IMR-90 (cell line): ENCODE measurements around the gene SNAPC1. TPM values are rescaled to one million over a fixed set of nuclear protein-coding genes. Genes with fewer than 3 reads are reported as not detected.

Experiments used
- ATAC-seq: fragments of 200-7000 bp; cut with Tn5 transposase; 2 replicates; pipeline ENCODE4 v1.9.1; 2020; ENCODE audit warnings: low read depth, mild to moderate bottlenecking, moderate library complexity
- BruUV-seq: library from RNA; stranded (reverse); fragments of 400-500 nt; replicated peaks from 2 replicates; lab custom pipeline; 2021; lab: Mats Ljungman, UMichigan
- CTCF ChIA-PET: fragments of 300-600 bp; formaldehyde crosslinking; extraction: SDS; loops from one replicate; lab custom pipeline; 2021; ENCODE audit warnings: antibody characterized with exemption; lab: Yijun Ruan, JAX
- POLR2A ChIA-PET: fragments of 300-600 bp; sonication (Branson Sonifier 250); formaldehyde crosslinking; loops from one replicate; lab custom pipeline; 2022; ENCODE audit warnings: antibody characterized with exemption; ENCODE audit not compliant: unreplicated experiment; lab: Charles Lee
- DNase-seq: peaks from one replicate; pipeline ENCODE4 v3.0.0; 2013
- H2AFZ ChIP-seq: replicated peaks from 2 replicates; pipeline ENCODE3; 2013; ENCODE audit warnings: low read length, mild to moderate bottlenecking; ENCODE audit not compliant: poor library complexity
- H2AK5ac ChIP-seq: 2 replicates; pipeline ENCODE4 v1.6.1; 2013; ENCODE audit warnings: low read depth, low read length, inconsistent platforms
- H2AK9ac ChIP-seq: replicated peaks from 2 replicates; pipeline ENCODE3; 2013; ENCODE audit warnings: mild to moderate bottlenecking, low read depth, low read length, moderate library complexity; ENCODE audit not compliant: poor library complexity
- H2BK120ac ChIP-seq: 2 replicates; pipeline ENCODE4 v1.6.1; 2013; ENCODE audit warnings: low read depth, low read length, inconsistent platforms
- H2BK15ac ChIP-seq: 3 replicates; pipeline ENCODE4 v1.6.1; 2013; ENCODE audit warnings: low read depth, low read length, inconsistent platforms
- H2BK20ac ChIP-seq: 2 replicates; pipeline ENCODE4 v1.6.1; 2013; ENCODE audit warnings: low read depth, mild to moderate bottlenecking, inconsistent platforms, low read length, moderate library complexity
- H2BK5ac ChIP-seq: 2 replicates; pipeline ENCODE4 v1.6.1; 2013; ENCODE audit warnings: mild to moderate bottlenecking, low read depth, low read length, inconsistent platforms; ENCODE audit not compliant: poor library complexity, severe bottlenecking
- H3K14ac ChIP-seq: replicated peaks from 2 replicates; pipeline ENCODE4 v1.6.1; 2013; ENCODE audit warnings: low read depth, low read length, inconsistent platforms
- H3K18ac ChIP-seq: 2 replicates; pipeline ENCODE4 v1.6.1; 2013; ENCODE audit warnings: low read depth, low read length, control low read depth
- H3K23ac ChIP-seq: 2 replicates; pipeline ENCODE4 v1.6.1; 2013; ENCODE audit warnings: low read depth, low read length, inconsistent platforms
- H3K27ac ChIP-seq: 2 replicates; pipeline ENCODE4 v1.5.1; 2013; ENCODE audit warnings: mild to moderate bottlenecking, control low read depth, low read length; ENCODE audit not compliant: insufficient read depth
- H3K27me3 ChIP-seq: 2 replicates; pipeline ENCODE4 v1.6.1; 2013; ENCODE audit warnings: low read length; ENCODE audit not compliant: control insufficient read depth, insufficient read depth
- H3K36me3 ChIP-seq: 2 replicates; pipeline ENCODE4 v1.6.1; 2013; ENCODE audit warnings: low read length, mixed read lengths; ENCODE audit not compliant: control insufficient read depth, insufficient read depth
- H3K4ac ChIP-seq: 2 replicates; pipeline ENCODE4 v1.6.1; 2013; ENCODE audit warnings: low read depth, low read length, inconsistent platforms
- H3K4me1 ChIP-seq: 2 replicates; pipeline ENCODE4 v1.6.1; 2013; ENCODE audit warnings: low read length, mixed read lengths; ENCODE audit not compliant: control insufficient read depth, insufficient read depth
- H3K4me2 ChIP-seq: 2 replicates; pipeline ENCODE4 v1.6.1; 2013; ENCODE audit warnings: low read depth, mild to moderate bottlenecking, control low read depth, low read length, moderate library complexity
- H3K4me3 ChIP-seq: 2 replicates; pipeline ENCODE4 v1.5.1; 2013; ENCODE audit warnings: low read depth, mild to moderate bottlenecking, control low read depth, low read length, moderate library complexity; ENCODE audit not compliant: insufficient read depth
- H3K56ac ChIP-seq: 2 replicates; pipeline ENCODE4 v1.6.1; 2013; ENCODE audit warnings: low read length, inconsistent platforms; ENCODE audit not compliant: insufficient read depth; ENCODE audit errors: extremely low read depth
- H3K79me1 ChIP-seq, 2 experiments: 2 replicates each; pipeline ENCODE4 v1.6.1; 2013; ENCODE audit warnings: low read length in 2 of 2, inconsistent platforms in 1 of 2, low read depth in 1 of 2
- H3K9ac ChIP-seq: 2 replicates; pipeline ENCODE4 v1.6.1; 2013; ENCODE audit warnings: low read depth, low read length, control low read depth
- H3K9me1 ChIP-seq: 2 replicates; pipeline ENCODE4 v1.6.1; 2013; ENCODE audit warnings: low read length, inconsistent platforms; ENCODE audit not compliant: insufficient read depth
- H3K9me3 ChIP-seq: 2 replicates; pipeline ENCODE4 v1.6.1; 2013; ENCODE audit warnings: low read length; ENCODE audit not compliant: control insufficient read depth, insufficient read depth
- H4K20me1 ChIP-seq: 2 replicates; pipeline ENCODE4 v1.6.1; 2013; ENCODE audit warnings: low read length, inconsistent platforms; ENCODE audit not compliant: insufficient read depth
- H4K5ac ChIP-seq: 2 replicates; pipeline ENCODE4 v1.6.1; 2013; ENCODE audit warnings: mild to moderate bottlenecking, low read depth, low read length, control low read depth
- H4K8ac ChIP-seq, 2 experiments: 2 replicates each; pipeline ENCODE4 v1.6.1; 2013; ENCODE audit warnings: low read depth in 2 of 2, low read length in 2 of 2, control low read depth in 1 of 2, inconsistent platforms in 1 of 2
- H4K91ac ChIP-seq: 2 replicates; pipeline ENCODE4 v1.6.1; 2013; ENCODE audit warnings: low read depth, low read length, inconsistent platforms; ENCODE audit not compliant: insufficient read depth
- BHLHE40 ChIP-seq: fragments of 150-350 bp; IDR thresholded peaks from 2 replicates; pipeline ENCODE4 v1.6.1; 2016; ENCODE audit warnings: mild to moderate bottlenecking, low read depth, low read length
- CHD1 ChIP-seq: IDR thresholded peaks from 2 replicates; pipeline ENCODE4 v1.6.1; 2012; ENCODE audit warnings: low read depth, low read length, improper control_type of control experiment
- RCOR1 ChIP-seq: IDR thresholded peaks from 2 replicates; pipeline ENCODE4 v1.6.1; 2012; ENCODE audit warnings: mild to moderate bottlenecking, low read length, improper control_type of control experiment; ENCODE audit not compliant: insufficient replicate concordance
- WGBS, 2 experiments: methylation state at CpG; one replicate each; pipeline versions ENCODE4 v1.1.5 to v1.1.7; 2013; ENCODE audit warnings: missing lambda C conversion rate in 2 of 2; ENCODE audit not compliant: insufficient read length in 1 of 2; ENCODE audit errors: extremely low coverage in 2 of 2; 5-methylcytosine and 5-hydroxymethylcytosine counted together
- dilution Hi-C: fragments of 300-500 bp; cut with HindIII; formaldehyde crosslinking; loops from one replicate; pipeline ENCODE4 v1.14.3; 2018; ENCODE audit warnings: low sequenced_read_pairs; ENCODE audit not compliant: unreplicated experiment
- in situ Hi-C: fragments of 300-500 bp; cut with MboI; formaldehyde crosslinking; loops from 3 replicates; pipeline ENCODE4 v1.14.3; 2019; ENCODE audit warnings: low sequenced_read_pairs, inconsistent platforms, mixed read lengths
- intact Hi-C: fragments of 100-400 bp; cut with micrococcal nuclease; formaldehyde crosslinking; loops from 2 replicates; pipeline ENCODE4 v1.10.0; 2022
- polyA plus RNA-seq, 3 experiments: library from polyadenylated mRNA; depleted of rRNA; stranded (reverse); fragments of >200 nt; gene quantifications; 2 replicates each; pipeline ENCODE4 v1.2.3, GENCODE V29; 2012; ENCODE audit warnings: low replicate concordance in 1 of 3
- total RNA-seq: library from RNA; depleted of rRNA; stranded (reverse); fragments of >200 nt; gene quantifications from 2 replicates; pipeline ENCODE4 v1.2.3, GENCODE V29; 2012

Gene SNAPC1
- total and polyA plus RNA-seq, 2 of the 4 experiments (the other 2 are of a cell fraction) = 7.7 to 9.3 TPM

- H2BK15ac ChIP-seq = no peak overlapping the region
- H4K8ac ChIP-seq = no peak overlapping the region
- no peaks in the 10 kb centered on the region for H3K79me1 ChIP-seq
- no peak overlapping the region for H2AK9ac ChIP-seq
- H3K9ac ChIP-seq = no peak overlapping the region
- intact Hi-C loops = loop anchor here (5.0 to 10.0 kb wide), 2 partner anchors 141 to 284 kb away; partner anchors contain the start of gene HIF1A
- dilution Hi-C loops = no loop called here
- TF ChIP-seq CHD1 (no peak), RCOR1 (no peak), BHLHE40 (no peak)
- ChIA-PET CTCF (interaction anchor here (0.6 to 1.7 kb wide), 2 partner anchors 383 to 384 kb away, joined by 3 to 6 read pairs; no protein-coding TSS in a partner anchor), POLR2A (no interaction called here)
- H3K14ac ChIP-seq = no peak overlapping the region
- peak; percentile 7 for DNase-seq
- H3K56ac ChIP-seq = no peak overlapping the region
- in situ Hi-C loops = loop anchor here (5.0 kb wide), 2 partner anchors 381 to 541 kb away; no protein-coding TSS in a partner anchor
- no peak overlapping the region for H2BK5ac ChIP-seq
- no peaks in the 10 kb centered on the region for H3K27me3 ChIP-seq
- no peaks in the 10 kb centered on the region for H3K36me3 ChIP-seq
- no peak overlapping the region for H3K23ac ChIP-seq
- no peak overlapping the region for H3K27ac ChIP-seq
- H3K4me3 ChIP-seq = no peak overlapping the region
- no peak overlapping the region for H2AFZ ChIP-seq
- no CpG with 5 or more reads among the region's 5 CpGs for WGBS, 2 experiments
- no peaks in the 10 kb centered on the region for H4K20me1 ChIP-seq
- no peak overlapping the region for H2AK5ac ChIP-seq
- no TSS peak for BruUV-seq
- H3K4ac ChIP-seq = no peak overlapping the region
- H3K4me2 ChIP-seq = no peak overlapping the region
- no peak overlapping the region for H4K91ac ChIP-seq
- H2BK120ac ChIP-seq = no peak overlapping the region
- H4K5ac ChIP-seq = no peak overlapping the region
- no peak overlapping the region for H2BK20ac ChIP-seq
- no peak overlapping the region for H3K18ac ChIP-seq
- H3K9me3 ChIP-seq = no peaks in the 10 kb centered on the region
- no peaks in the 10 kb centered on the region; the same call in 1 of the 2 replicates for H3K4me1 ChIP-seq
- ATAC-seq = no peak
- H3K9me1 ChIP-seq = no peaks in the 10 kb centered on the region; the same call in 1 of the 2 replicates
These were observed 76.5 kb downstream of the SNAPC1 start for GRCh38 chr14:61838661-61839245.
